Stimulated activated CD8-positive, alpha-beta memory T cell treated with anti-CD3 and anti-CD28 coated beads, Interleukin-2, amount 100 ng/mL, for 48 hours (primary cell): ENCODE results near the gene DTWD2.
"Not testable (repeated sequence)": the region's sequence is repeated elsewhere in the genome, so short reads cannot be mapped to it uniquely, and the experiment has no call there.

Experiments used
- DNase-seq, 2 donors: peaks; one replicate each; pipeline ENCODE4 v3.0.0-alpha.2; 2020; ENCODE audit warnings: low read depth in 2 of 2

The DTWD2 gene

GRCh38 chr5:118987988-118988865, at the start of gene DTWD2:
Gene DTWD2, minus strand, starts transcription at chr5:118988547. Its CDS starts 36 bp downstream, at chr5:118988511.
- DNase-seq, result peak; percentile 87 to 93

GRCh38 chr5:119037496-119038215, 49.3 kb upstream of the DTWD2 start:
- no peak for DNase-seq

- DNase-seq, result no peak
Observed at GRCh38 chr5:119036101-119036762, 47.9 kb upstream of the DTWD2 start.

- no peak for DNase-seq
Observed at GRCh38 chr5:119033135-119033534, 44.8 kb upstream of the DTWD2 start.

- DNase-seq, result no peak
Observed at GRCh38 chr5:119032656-119033055, 44.3 kb upstream of the DTWD2 start.

GRCh38 chr5:119031905-119032304, 43.6 kb upstream of the DTWD2 start:
- no peak for DNase-seq

GRCh38 chr5:119031011-119031886, 42.9 kb upstream of the DTWD2 start:
- DNase-seq, result no peak

- DNase-seq, result no peak
Observed at GRCh38 chr5:119028575-119028974, 40.2 kb upstream of the DTWD2 start.

GRCh38 chr5:119022773-119023172, 34.4 kb upstream of the DTWD2 start:
- no peak for DNase-seq

- DNase-seq, result no peak
Observed at GRCh38 chr5:119022017-119022745, 33.8 kb upstream of the DTWD2 start.

- no peak for DNase-seq
Observed at GRCh38 chr5:119021149-119021732, 32.9 kb upstream of the DTWD2 start.

GRCh38 chr5:119019949-119020348, 31.6 kb upstream of the DTWD2 start:
- DNase-seq, result no peak

GRCh38 chr5:119019501-119019900, 31.2 kb upstream of the DTWD2 start:
- no peak for DNase-seq

GRCh38 chr5:119017994-119018393, 29.6 kb upstream of the DTWD2 start:
- DNase-seq, result no peak

- DNase-seq, result no peak
Observed at GRCh38 chr5:119016125-119016774, 27.9 kb upstream of the DTWD2 start.

- DNase-seq, result no peak
Observed at GRCh38 chr5:119011186-119011585, 22.8 kb upstream of the DTWD2 start.

- DNase-seq, result no peak
Observed at GRCh38 chr5:119010206-119010605, 21.9 kb upstream of the DTWD2 start.

GRCh38 chr5:119009131-119009530, 20.8 kb upstream of the DTWD2 start:
- no peak for DNase-seq

- DNase-seq, result no peak
Observed at GRCh38 chr5:118999696-119000095, 11.3 kb upstream of the DTWD2 start.

GRCh38 chr5:118998861-118999260, 10.5 kb upstream of the DTWD2 start:
- not testable (repeated sequence) for DNase-seq
